Mucosa of rectum (tissue), 2 donors: ENCODE measurements around the gene MFSD1.

ENCODE experiments used
- H3K27ac ChIP-seq, 2 donors: one replicate each; pipeline ENCODE4 v1.7.0; 2013; ENCODE audit warnings: inconsistent platforms in 2 of 2, low read depth in 2 of 2, low read length in 2 of 2
- H3K27me3 ChIP-seq, 2 donors: one replicate each; pipeline ENCODE4 v1.7.0; 2013; ENCODE audit warnings: low read length in 2 of 2; ENCODE audit not compliant: control insufficient read depth in 2 of 2, insufficient read depth in 2 of 2
- H3K36me3 ChIP-seq, 2 donors: one replicate each; pipeline ENCODE4 v1.7.0; 2013; ENCODE audit warnings: low read length in 2 of 2; ENCODE audit not compliant: control insufficient read depth in 2 of 2, insufficient read depth in 2 of 2
- H3K4me1 ChIP-seq, 2 donors: one replicate each; pipeline ENCODE4 v1.7.0; 2013; ENCODE audit warnings: low read length in 2 of 2, mild to moderate bottlenecking in 1 of 2; ENCODE audit not compliant: control insufficient read depth in 2 of 2, insufficient read depth in 2 of 2
- H3K4me3 ChIP-seq, 2 donors: one replicate each; pipeline ENCODE4 v1.7.0; 2013; ENCODE audit warnings: low read length in 2 of 2
- H3K9ac ChIP-seq, 2 donors: one replicate each; pipeline ENCODE4 v1.7.0; 2013; ENCODE audit warnings: low read length in 2 of 2, low read depth in 1 of 2, mild to moderate bottlenecking in 1 of 2
- H3K9me3 ChIP-seq, 2 donors: one replicate each; pipeline ENCODE4 v1.7.0; 2013; ENCODE audit warnings: low read length in 2 of 2; ENCODE audit not compliant: control insufficient read depth in 2 of 2
- donor health status: healthy.
- donor health status: Normal muscosa, but diverticular disease.

Gene MFSD1

DNA sequence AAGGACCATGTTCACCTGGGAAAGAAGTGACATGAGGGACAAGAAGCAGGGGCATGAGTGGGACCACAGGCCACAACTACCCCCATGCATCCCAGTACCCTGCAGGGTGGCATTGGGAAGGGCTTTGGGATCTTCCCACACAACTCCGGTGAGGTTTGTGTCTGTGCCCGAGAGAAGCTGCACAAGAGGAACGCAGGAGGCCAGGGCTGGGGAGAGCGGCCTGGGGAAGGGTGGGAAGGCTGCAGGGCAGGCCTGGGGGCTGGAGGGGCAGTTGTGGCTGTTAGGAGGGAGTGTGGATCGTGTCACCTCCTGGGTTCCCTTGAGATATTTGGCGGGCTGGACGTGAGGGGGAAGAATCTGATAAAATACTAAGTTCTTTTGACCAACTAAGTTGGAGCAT is 25.3 kb upstream of the MFSD1 start:
- H3K27ac ChIP-seq = no peak overlapping the region

DNA sequence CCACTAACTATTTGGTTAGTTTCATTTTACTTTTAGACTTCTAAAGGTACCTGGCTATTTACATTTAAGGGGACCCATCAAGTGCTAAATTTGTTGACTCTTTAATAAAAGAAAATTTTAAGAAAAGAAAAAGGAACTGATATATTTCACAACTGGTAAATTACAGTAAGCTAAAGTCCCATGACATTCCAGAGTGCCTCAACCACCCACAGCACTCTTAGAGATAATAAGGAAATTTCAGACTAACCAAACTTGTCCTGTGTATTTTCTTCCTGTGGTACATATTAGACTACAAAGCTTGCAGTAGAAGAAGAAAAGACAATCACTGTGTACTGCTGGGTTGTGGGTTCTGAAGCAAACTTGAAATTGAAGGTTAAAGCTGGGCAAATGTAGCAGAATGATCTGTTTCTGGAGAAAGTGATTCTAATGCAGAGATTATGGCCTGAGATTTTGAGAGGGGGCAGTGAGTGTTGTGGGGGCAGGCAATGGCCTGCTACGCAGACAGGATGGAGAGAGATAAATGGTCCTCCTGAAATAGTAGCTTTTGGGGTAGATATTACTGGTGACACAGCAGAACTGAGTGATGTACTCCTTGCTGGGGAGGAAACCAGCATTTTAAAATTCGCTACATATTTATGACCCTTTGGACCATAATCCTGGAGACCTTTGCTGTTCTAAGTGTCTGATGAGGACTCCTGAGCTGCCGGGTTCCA is 24.5 kb upstream of the MFSD1 start:
- Histone ChIP-seq H3K9me3 (no peaks in the 10 kb centered on the region), H3K27ac (no peak overlapping the region)

More for the DNA sequence above, 25.3 kb upstream of the MFSD1 start:
- Histone ChIP-seq H3K4me3 (no peak overlapping the region), H3K9ac (no peak overlapping the region), H3K36me3 (no peaks in the 10 kb centered on the region), H3K27me3 (no peaks in the 10 kb centered on the region), H3K4me1 (peaks cover 6 to 13% of the 10 kb centered on the region in 2 donors), H3K9me3 (no peaks in the 10 kb centered on the region)

DNA sequence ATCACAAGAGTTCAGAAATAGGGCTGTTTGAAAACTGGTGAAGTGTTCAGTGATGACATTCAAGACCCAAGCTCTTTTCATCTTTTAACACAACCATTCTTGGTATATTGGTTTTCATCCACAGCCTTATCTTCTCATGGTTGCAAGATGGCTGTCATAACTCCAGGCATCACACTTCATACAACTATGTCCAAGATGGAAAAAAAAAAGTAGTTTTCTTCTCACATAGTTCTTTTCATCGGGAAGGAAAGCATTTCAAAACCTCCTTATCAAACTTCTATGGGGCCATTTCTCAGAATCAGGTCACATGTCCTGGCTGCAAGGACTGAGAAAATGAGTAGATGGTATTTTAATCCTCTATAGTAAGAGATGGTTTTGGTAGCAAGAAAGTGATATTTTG is 21.1 kb upstream of the MFSD1 start:
- Histone ChIP-seq H3K4me3 (no peak overlapping the region), H3K4me1 (peaks cover 10 to 12% of the 10 kb centered on the region in 2 donors), H3K9me3 (no peaks in the 10 kb centered on the region), H3K36me3 (no peaks in the 10 kb centered on the region), H3K27ac (no peak overlapping the region), H3K9ac (no peak overlapping the region), H3K27me3 (no peaks in the 10 kb centered on the region)

More for the DNA sequence above, 24.5 kb upstream of the MFSD1 start:
- Histone ChIP-seq H3K27me3 (no peaks in the 10 kb centered on the region), H3K4me1 (peaks cover 0 to 8% of the 10 kb centered on the region in 2 donors), H3K9ac (no peak overlapping the region), H3K4me3 (no peak overlapping the region), H3K36me3 (no peaks in the 10 kb centered on the region)

DNA sequence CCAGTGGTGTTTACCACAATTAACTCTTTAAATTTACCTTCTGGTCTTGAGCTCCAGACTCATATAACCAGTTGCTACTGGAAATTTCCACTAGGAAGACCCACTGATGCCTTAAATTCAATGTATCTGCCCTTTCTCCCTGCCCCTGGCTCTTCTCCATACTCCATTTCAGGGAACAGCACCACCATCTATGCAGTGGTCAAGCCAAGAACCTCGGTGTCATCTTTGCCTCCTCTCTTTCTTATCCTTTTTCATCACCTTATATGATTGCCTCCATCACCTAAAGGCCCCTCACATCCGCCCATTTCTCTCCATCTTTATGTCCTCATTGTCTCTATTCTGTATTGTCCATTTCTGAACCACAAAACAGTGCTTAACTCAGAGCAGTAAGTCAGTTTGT is 20.7 kb upstream of the MFSD1 start:
- Histone ChIP-seq H3K4me3 (no peak overlapping the region), H3K36me3 (no peaks in the 10 kb centered on the region), H3K27ac (no peak overlapping the region)

DNA sequence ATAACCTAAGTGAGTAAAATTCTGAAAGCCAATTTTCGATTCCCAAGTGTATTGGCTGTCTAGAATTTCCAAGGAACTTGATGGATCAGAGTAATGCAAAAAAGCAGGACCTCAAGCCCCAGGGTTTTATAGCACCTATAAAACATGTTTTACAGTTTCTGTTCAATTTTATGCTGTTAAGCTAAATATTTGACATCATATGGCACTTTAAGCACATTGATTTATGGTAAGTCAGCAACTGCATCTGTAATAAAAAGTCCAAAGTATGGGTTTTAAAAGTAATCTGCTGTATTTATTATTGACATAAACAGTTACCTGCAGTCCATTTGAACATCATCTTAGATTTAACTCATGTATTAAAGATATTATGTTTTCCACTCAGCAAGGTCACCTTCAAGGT is 20.0 kb upstream of the MFSD1 start:
- Histone ChIP-seq H3K9me3 (no peaks in the 10 kb centered on the region), H3K9ac (no peak overlapping the region), H3K27me3 (no peaks in the 10 kb centered on the region), H3K4me1 (peaks cover 10 to 12% of the 10 kb centered on the region in 2 donors), H3K4me3 (no peak overlapping the region), H3K36me3 (no peaks in the 10 kb centered on the region), H3K27ac (no peak overlapping the region)

More for the DNA sequence above, 20.7 kb upstream of the MFSD1 start:
- Histone ChIP-seq H3K9me3 (no peaks in the 10 kb centered on the region), H3K27me3 (no peaks in the 10 kb centered on the region), H3K9ac (no peak overlapping the region), H3K4me1 (peaks cover 10 to 12% of the 10 kb centered on the region in 2 donors)

DNA sequence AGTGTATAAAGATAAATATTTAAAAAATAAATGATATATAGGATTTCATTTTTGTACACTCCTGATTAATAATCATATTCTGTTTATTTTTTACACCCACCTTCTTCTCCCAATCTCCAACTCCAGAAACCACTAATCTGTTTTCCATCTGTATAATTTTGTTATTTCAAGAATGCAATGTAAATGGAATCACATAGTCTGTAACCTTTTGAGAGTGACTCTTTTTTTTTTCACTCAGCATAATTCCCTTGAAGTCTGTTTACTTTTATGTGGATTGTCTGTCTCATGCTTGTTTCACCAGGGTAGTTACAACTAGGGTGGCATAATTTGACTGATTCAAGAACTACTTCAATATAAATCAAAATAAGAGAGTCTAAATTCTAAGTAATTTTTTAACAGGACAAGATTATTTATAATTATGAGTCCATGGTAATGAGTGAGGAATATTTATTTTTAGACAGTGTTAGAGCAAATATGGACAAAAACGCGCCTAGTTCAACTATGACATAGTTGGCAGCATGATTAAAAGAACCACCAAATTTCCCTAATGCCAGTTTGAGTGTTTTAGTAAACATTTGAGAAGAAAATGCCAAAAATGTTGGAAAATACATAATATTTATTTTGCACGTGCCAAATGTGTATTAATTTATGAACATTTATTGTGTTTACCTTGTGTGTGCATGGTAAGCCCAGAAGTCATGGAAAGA is 19.4 kb upstream of the MFSD1 start:
- Histone ChIP-seq H3K27me3 (no peaks in the 10 kb centered on the region), H3K9ac (no peak overlapping the region), H3K4me3 (no peak overlapping the region), H3K36me3 (no peaks in the 10 kb centered on the region), H3K9me3 (no peaks in the 10 kb centered on the region), H3K27ac (no peak overlapping the region), H3K4me1 (peaks cover 10% of the 10 kb centered on the region in 2 donors)

DNA sequence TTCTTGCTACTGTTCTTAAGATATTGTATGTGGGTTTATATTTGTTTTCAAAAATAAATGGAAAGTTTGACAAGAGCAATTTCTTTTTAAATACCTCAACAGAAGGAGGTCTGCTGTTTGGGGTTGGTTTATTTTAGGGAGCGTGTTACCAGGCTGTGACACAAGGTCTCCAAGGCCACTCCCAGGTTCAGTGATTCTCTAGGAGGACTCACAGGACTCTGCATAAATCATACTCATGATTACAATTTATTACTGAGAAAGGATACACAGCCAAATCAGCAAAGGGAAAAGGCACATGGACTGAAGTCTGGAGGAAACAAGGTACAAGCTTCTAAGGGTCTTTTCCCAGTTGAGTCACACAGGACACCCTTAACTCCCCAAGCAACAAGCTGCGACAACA is 18.8 kb upstream of the MFSD1 start:
- Histone ChIP-seq H3K4me3 (no peak overlapping the region), H3K9ac (no peak overlapping the region), H3K9me3 (no peaks in the 10 kb centered on the region), H3K36me3 (no peaks in the 10 kb centered on the region), H3K4me1 (peaks cover 8 to 10% of the 10 kb centered on the region in 2 donors), H3K27ac (no peak overlapping the region), H3K27me3 (no peaks in the 10 kb centered on the region)

DNA sequence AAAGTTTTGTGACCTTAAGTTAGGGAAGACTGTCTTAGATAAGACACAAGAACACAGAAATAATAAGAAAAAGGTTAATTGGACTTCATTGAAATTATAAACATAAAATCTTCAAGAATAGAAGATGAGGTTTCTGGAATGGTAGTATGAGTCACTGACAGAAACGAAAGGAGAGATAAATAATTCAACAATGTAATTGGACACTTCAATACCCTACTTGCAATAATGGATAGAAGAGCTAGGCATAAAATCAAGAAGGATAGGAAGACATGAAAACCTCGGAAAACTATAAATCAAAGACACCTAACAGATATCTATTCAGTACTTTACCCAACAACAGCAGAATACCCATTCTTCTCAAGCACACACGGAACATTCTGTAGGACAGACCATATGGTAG is 15.9 kb upstream of the MFSD1 start:
- H3K4me3 ChIP-seq = no peak overlapping the region
- no peak overlapping the region for H3K9ac ChIP-seq
- H3K4me1 ChIP-seq = peaks cover 8 to 10% of the 10 kb centered on the region in 2 donors
- no peaks in the 10 kb centered on the region for H3K36me3 ChIP-seq
- no peak overlapping the region for H3K27ac ChIP-seq
- H3K9me3 ChIP-seq = no peaks in the 10 kb centered on the region
- H3K27me3 ChIP-seq = no peaks in the 10 kb centered on the region

DNA sequence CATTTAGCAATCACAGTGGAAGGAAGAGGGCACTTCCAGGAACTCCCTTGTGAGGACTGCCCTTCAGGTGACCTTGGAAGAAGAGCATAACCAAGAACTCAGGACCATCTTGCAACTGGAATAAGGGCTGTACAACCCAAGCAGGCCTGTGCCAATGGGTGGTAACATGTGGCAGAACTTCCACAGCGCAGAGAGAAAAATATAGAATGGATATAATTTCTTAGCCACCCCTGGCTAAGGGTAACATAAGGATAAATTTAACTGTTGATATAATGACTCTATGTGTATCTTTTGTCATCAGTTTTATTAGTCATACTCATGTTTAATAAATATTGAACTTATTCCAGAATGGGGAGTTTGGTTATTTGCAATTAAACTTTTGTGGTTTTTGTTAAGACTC is 13.4 kb upstream of the MFSD1 start:
- Histone ChIP-seq H3K4me3 (no peak overlapping the region), H3K27me3 (no peaks in the 10 kb centered on the region), H3K36me3 (no peaks in the 10 kb centered on the region), H3K9me3 (no peaks in the 10 kb centered on the region), H3K4me1 (peaks cover under 1 to 1% of the 10 kb centered on the region in 2 donors), H3K27ac (no peak overlapping the region), H3K9ac (no peak overlapping the region)

DNA sequence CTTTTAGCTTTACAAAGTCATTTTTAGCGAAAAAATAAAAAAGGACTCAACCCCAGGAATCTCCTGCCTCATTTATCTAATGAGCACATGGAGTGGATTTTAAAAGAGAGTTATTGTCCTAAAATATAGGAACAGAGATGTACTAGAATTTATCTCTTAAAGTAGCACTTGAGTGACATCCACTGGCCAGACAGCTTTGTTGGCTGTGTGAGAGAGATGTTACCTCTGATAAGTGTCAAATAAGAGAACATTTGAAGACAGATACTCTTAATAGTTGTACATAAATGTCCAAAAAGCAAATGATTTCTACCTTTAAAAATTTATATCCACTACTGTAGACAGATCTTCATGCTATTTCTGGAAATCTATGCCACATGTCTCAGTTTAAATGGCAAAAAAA is 12.3 kb upstream of the MFSD1 start:
- no peaks in the 10 kb centered on the region for H3K4me1 ChIP-seq
- H3K9me3 ChIP-seq = no peaks in the 10 kb centered on the region
- H3K27me3 ChIP-seq = no peaks in the 10 kb centered on the region
- H3K27ac ChIP-seq = no peak overlapping the region
- H3K4me3 ChIP-seq = no peak overlapping the region
- no peaks in the 10 kb centered on the region for H3K36me3 ChIP-seq
- H3K9ac ChIP-seq = no peak overlapping the region
